Neutrophil (primary cell): Measurements from ENCODE around the gene ZFHX2.

ENCODE experiments used
- H3K27ac ChIP-seq: fragments of 200-600 bp; sonication (generic); 2 replicates; pipeline ENCODE4 v1.5.1; 2016; ENCODE audit warnings: mild to moderate bottlenecking, moderate library complexity
- H3K27me3 ChIP-seq: fragments of 200-600 bp; sonication (generic); 2 replicates; pipeline ENCODE4 v1.6.0; 2016; ENCODE audit warnings: mild to moderate bottlenecking
- H3K36me3 ChIP-seq: fragments of 200-600 bp; sonication (generic); 2 replicates; pipeline ENCODE4 v1.5.1; 2017
- H3K4me1 ChIP-seq, 2 experiments: fragments of 200-600 bp in 1 of 2; sonication (generic) in 1 of 2; 1 replicate in 1 of 2; 2 replicates in 1 of 2; pipeline versions ENCODE4 v1.5.1 to v1.6.1; 2013 to 2016; ENCODE audit warnings: low read depth in 1 of 2, low read length in 1 of 2, mild to moderate bottlenecking in 1 of 2, moderate library complexity in 1 of 2; ENCODE audit not compliant: control insufficient read depth in 1 of 2, insufficient read depth in 1 of 2
- H3K4me3 ChIP-seq, 2 experiments: fragments of 200-600 bp in 1 of 2; sonication (generic) in 1 of 2; 1 replicate in 1 of 2; 2 replicates in 1 of 2; pipeline ENCODE4 v1.5.1; 2013 to 2016; ENCODE audit warnings: low read depth in 1 of 2, low read length in 1 of 2, mild to moderate bottlenecking in 1 of 2, moderate library complexity in 1 of 2
- H3K9me3 ChIP-seq: fragments of 200-600 bp; sonication (generic); 2 replicates; pipeline ENCODE4 v1.5.1; 2016
- TF ChIP-seq, protein P1 (sequence below): fragments of 200-600 bp; sonication (generic); IDR thresholded peaks from 2 replicates; pipeline ENCODE4 v1.5.1; 2016; ENCODE audit warnings: antibody characterized with exemption

ZFHX2 gene

DNA sequence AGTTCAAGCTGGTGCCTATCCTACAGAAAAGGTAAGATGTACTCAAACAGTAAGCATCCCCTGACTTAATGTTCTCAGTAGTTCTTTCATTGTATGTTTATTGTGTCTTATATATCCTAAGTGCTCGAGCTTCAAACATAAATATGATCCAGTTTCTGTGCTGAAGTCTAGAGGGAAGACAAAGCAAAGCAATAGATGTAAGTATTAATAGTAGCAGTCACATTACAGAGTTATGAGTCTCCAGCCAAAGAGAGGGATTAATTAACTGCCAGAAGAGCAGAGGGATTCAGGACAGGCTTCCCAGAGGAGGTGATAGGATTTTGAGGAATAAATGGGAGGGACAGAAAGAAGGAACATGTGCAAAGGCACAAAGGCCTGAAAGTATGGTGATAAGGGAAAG is 80.6 kb downstream of the ZFHX2 start:
- H3K27ac ChIP-seq: no peak overlapping the region
- H3K9me3 ChIP-seq: no peaks in the 10 kb centered on the region
- H3K27me3 ChIP-seq: no peaks in the 10 kb centered on the region
- H3K36me3 ChIP-seq: peaks cover 41% of the 10 kb centered on the region
- peaks cover 9 to 16% of the 10 kb centered on the region in 2 experiments for H3K4me1 ChIP-seq
- H3K4me3 ChIP-seq: no peak overlapping the region
- TF ChIP-seq, protein P1, sequence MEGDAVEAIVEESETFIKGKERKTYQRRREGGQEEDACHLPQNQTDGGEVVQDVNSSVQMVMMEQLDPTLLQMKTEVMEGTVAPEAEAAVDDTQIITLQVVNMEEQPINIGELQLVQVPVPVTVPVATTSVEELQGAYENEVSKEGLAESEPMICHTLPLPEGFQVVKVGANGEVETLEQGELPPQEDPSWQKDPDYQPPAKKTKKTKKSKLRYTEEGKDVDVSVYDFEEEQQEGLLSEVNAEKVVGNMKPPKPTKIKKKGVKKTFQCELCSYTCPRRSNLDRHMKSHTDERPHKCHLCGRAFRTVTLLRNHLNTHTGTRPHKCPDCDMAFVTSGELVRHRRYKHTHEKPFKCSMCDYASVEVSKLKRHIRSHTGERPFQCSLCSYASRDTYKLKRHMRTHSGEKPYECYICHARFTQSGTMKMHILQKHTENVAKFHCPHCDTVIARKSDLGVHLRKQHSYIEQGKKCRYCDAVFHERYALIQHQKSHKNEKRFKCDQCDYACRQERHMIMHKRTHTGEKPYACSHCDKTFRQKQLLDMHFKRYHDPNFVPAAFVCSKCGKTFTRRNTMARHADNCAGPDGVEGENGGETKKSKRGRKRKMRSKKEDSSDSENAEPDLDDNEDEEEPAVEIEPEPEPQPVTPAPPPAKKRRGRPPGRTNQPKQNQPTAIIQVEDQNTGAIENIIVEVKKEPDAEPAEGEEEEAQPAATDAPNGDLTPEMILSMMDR: no peak
